A549 (cell line): Measurements from ENCODE around the gene PALS2. TPM values are rescaled to one million over a fixed set of nuclear protein-coding genes. Genes with fewer than 3 reads are reported as not detected.

Experiments used
- ATAC-seq, 2 experiments: fragments of 200-7000 bp in 1 of 2; fragments of >200 bp in 1 of 2; cut with Nextera tagmentation in 1 of 2; cut with Tn5 transposase in 1 of 2; 3 replicates each; pipeline versions ENCODE4 v1.8.0 to v1.9.1; 2018 to 2020; ENCODE audit warnings: mild to moderate bottlenecking in 1 of 2, moderate library complexity in 1 of 2
- CTCF ChIA-PET: fragments of 300-600 bp; sonication (Branson Sonifier 250); formaldehyde crosslinking; extraction: SDS; loops from one replicate; lab custom pipeline; 2021; ENCODE audit warnings: antibody characterized with exemption, inconsistent platforms; lab: Yijun Ruan, JAX
- POLR2A ChIA-PET: fragments of 350-600 bp; formaldehyde crosslinking; extraction: SDS; loops from one replicate; lab custom pipeline; 2021; ENCODE audit warnings: antibody characterized with exemption, inconsistent platforms; lab: Yijun Ruan, JAX
- DNase-seq, 2 experiments: peaks; one replicate each; pipeline versions ENCODE4 v3.0.0 to v3.0.0-alpha.2; 2011 to 2016; ENCODE audit warnings: low read depth in 1 of 2, low spot score in 1 of 2
- FAIRE-seq: peaks from 2 replicates; lab custom pipeline; 2011; peaks lifted over from hg19 to GRCh38; lab: Jason Lieb, UNC
- H3K27ac ChIP-seq, 2 experiments: fragments of >200 bp; sonication (Bioruptor Twin); formaldehyde crosslinking; 3 replicates each; pipeline ENCODE4 v1.5.1; 2016 to 2017
- H3K4me1 ChIP-seq: fragments of >200 bp; sonication (Bioruptor Twin); formaldehyde crosslinking; 3 replicates; pipeline ENCODE4 v1.6.1; 2016
- H3K4me2 ChIP-seq: fragments of >200 bp; sonication (Bioruptor Twin); formaldehyde crosslinking; 3 replicates; pipeline ENCODE4 v1.6.1; 2016
- H3K4me3 ChIP-seq: fragments of >200 bp; sonication (Bioruptor Twin); formaldehyde crosslinking; 3 replicates; pipeline ENCODE4 v1.5.1; 2016
- H3K9me3 ChIP-seq: fragments of >200 bp; sonication (Bioruptor Twin); formaldehyde crosslinking; 3 replicates; pipeline ENCODE4 v1.6.1; 2016
- CBX8 ChIP-seq: fragments of 200-600 bp; sonication (generic); IDR thresholded peaks from 2 replicates; pipeline ENCODE4 v1.6.1; 2016
- CHD2 ChIP-seq: fragments of 150-350 bp; IDR thresholded peaks from 2 replicates; pipeline ENCODE4 v1.6.1; 2014; ENCODE audit warnings: low read length; ENCODE audit not compliant: partially characterized antibody
- E2F6 ChIP-seq: IDR thresholded peaks from 2 replicates; pipeline ENCODE4 v1.6.1; 2012; ENCODE audit warnings: low read depth, borderline replicate concordance
- EHF ChIP-seq: fragments of 250-450 bp; sonication (Bioruptor Pico); IDR thresholded peaks from 2 replicates; pipeline ENCODE4 v1.5.0; 2020; ENCODE audit warnings: mild to moderate bottlenecking
- ELK1 ChIP-seq: fragments of 150-350 bp; IDR thresholded peaks from 2 replicates; pipeline ENCODE4 v1.6.1; 2014; ENCODE audit warnings: low read depth, mild to moderate bottlenecking, low read length
- EP300 ChIP-seq, 2 experiments: fragments of >200 bp; sonication (Bioruptor Twin); formaldehyde crosslinking; IDR thresholded peaks; 2 replicates in 1 of 2; 3 replicates in 1 of 2; pipeline ENCODE4 v1.6.1; 2016 to 2017
- FOSL2 ChIP-seq, 2 experiments: fragments of 450-650 bp in 1 of 2; fragments of >200 bp in 1 of 2; sonication (Bioruptor Twin) in 1 of 2; formaldehyde crosslinking; IDR thresholded peaks; 2 replicates each; pipeline versions ENCODE4 v1.5.0 to v1.6.1; 2016 to 2020; ENCODE audit warnings: mild to moderate bottlenecking in 1 of 2, moderate library complexity in 1 of 2
- FOXS1 ChIP-seq: fragments of 250-450 bp; sonication (Bioruptor Pico); IDR thresholded peaks from 2 replicates; pipeline ENCODE4 v1.5.0; 2020; ENCODE audit warnings: mild to moderate bottlenecking, moderate library complexity
- HDAC2 ChIP-seq: fragments of 200-600 bp; sonication (generic); IDR thresholded peaks from 2 replicates; pipeline ENCODE4 v1.6.1; 2016
- HEYL ChIP-seq: fragments of 250-450 bp; sonication (Bioruptor Pico); IDR thresholded peaks from 2 replicates; pipeline ENCODE4 v1.8.0; 2021; ENCODE audit warnings: mild to moderate bottlenecking, moderate library complexity
- HOXB5 ChIP-seq: fragments of 250-450 bp; sonication (Bioruptor Pico); IDR thresholded peaks from 2 replicates; pipeline ENCODE4 v1.5.0; 2020; ENCODE audit warnings: mild to moderate bottlenecking, moderate library complexity
- KDM1A ChIP-seq: fragments of 200-600 bp; sonication (generic); IDR thresholded peaks from 2 replicates; pipeline ENCODE4 v1.6.1; 2016; ENCODE audit warnings: low read depth, mild to moderate bottlenecking
- KDM5A ChIP-seq: fragments of 200-600 bp; sonication (generic); IDR thresholded peaks from 2 replicates; pipeline ENCODE4 v1.6.1; 2016; ENCODE audit warnings: antibody characterized with exemption, mild to moderate bottlenecking
- MAFK ChIP-seq: fragments of 450-650 bp; IDR thresholded peaks from 2 replicates; pipeline ENCODE4 v1.6.1; 2014; ENCODE audit not compliant: partially characterized antibody
- MAZ ChIP-seq: fragments of 150-350 bp; IDR thresholded peaks from 2 replicates; pipeline ENCODE4 v1.6.1; 2014; ENCODE audit warnings: antibody characterized with exemption, low read depth, low read length, borderline replicate concordance
- MYC ChIP-seq: IDR thresholded peaks from 2 replicates; pipeline ENCODE4 v1.6.1; 2012; ENCODE audit warnings: mild to moderate bottlenecking, inconsistent platforms, low read length, improper control_type of control experiment, borderline replicate concordance
- PBX3 ChIP-seq: IDR thresholded peaks from 2 replicates; pipeline ENCODE4 v1.6.1; 2012
- PHF8 ChIP-seq: fragments of 200-600 bp; sonication (generic); IDR thresholded peaks from 2 replicates; pipeline ENCODE4 v1.6.1; 2016; ENCODE audit warnings: low read depth, mild to moderate bottlenecking, antibody characterized with exemption, moderate library complexity, borderline replicate concordance
- RAD21 ChIP-seq, 2 experiments: fragments of >200 bp in 1 of 2; sonication (Bioruptor Twin) in 1 of 2; formaldehyde crosslinking in 1 of 2; IDR thresholded peaks in 1 of 2; conservative IDR thresholded peaks in 1 of 2; 2 replicates in 1 of 2; 3 replicates in 1 of 2; pipeline ENCODE4 v1.6.1; 2012 to 2018; ENCODE audit warnings: inconsistent platforms in 1 of 2
- RCOR1 ChIP-seq: fragments of 150-350 bp; IDR thresholded peaks from 2 replicates; pipeline ENCODE4 v1.6.1; 2014; ENCODE audit warnings: antibody characterized with exemption, low read length, low read depth
- RNF2 ChIP-seq: fragments of 200-600 bp; sonication (generic); IDR thresholded peaks from 2 replicates; pipeline ENCODE4 v1.6.1; 2016; ENCODE audit warnings: low read depth, mild to moderate bottlenecking, antibody characterized with exemption, moderate library complexity, borderline replicate concordance
- SMC3 ChIP-seq: fragments of >200 bp; sonication (Bioruptor Twin); formaldehyde crosslinking; IDR thresholded peaks from 3 replicates; pipeline ENCODE4 v1.6.1; 2018; ENCODE audit warnings: inconsistent platforms
- TFCP2L1 ChIP-seq: fragments of 250-450 bp; sonication (Bioruptor Pico); IDR thresholded peaks from 2 replicates; pipeline ENCODE4 v1.5.0; 2021; ENCODE audit warnings: mild to moderate bottlenecking
- ZC3H11A ChIP-seq: fragments of 450-650 bp; IDR thresholded peaks from 2 replicates; pipeline ENCODE4 v1.6.1; 2014; ENCODE audit warnings: antibody characterized with exemption, mild to moderate bottlenecking
- ZNF302 ChIP-seq: fragments of 250-450 bp; sonication (Bioruptor Pico); IDR thresholded peaks from 2 replicates; pipeline ENCODE4 v1.9.0; 2021; ENCODE audit warnings: inconsistent platforms, mild to moderate bottlenecking, moderate library complexity
- ZSCAN20 ChIP-seq: fragments of 250-450 bp; sonication (Bioruptor Pico); IDR thresholded peaks from 2 replicates; pipeline ENCODE4 v1.8.0; 2022; ENCODE audit warnings: mild to moderate bottlenecking, moderate library complexity
- WGBS: methylation state at CpG from one replicate; pipeline ENCODE4 v1.1.6; 2017; ENCODE audit errors: missing lambda C conversion rate; 5-methylcytosine and 5-hydroxymethylcytosine counted together
- polyA plus RNA-seq, 4 experiments: library from polyadenylated mRNA; depleted of rRNA in 3 of 4; stranded (reverse); fragments of >200 nt; fragmentation: RNase III in 1 of 4; extraction: RNeasy Plus Mini Kit Qiagen cat#74134 plus additional on column Dnase treatment in 1 of 4; gene quantifications; 2 replicates in 3 of 4; 3 replicates in 1 of 4; pipeline ENCODE4 v1.2.3, GENCODE V29; 2011 to 2017
- TF ChIP-seq, protein P1 (sequence below): fragments of >200 bp; sonication (Bioruptor Twin); formaldehyde crosslinking; IDR thresholded peaks from 3 replicates; pipeline ENCODE4 v1.5.1; 2016

PALS2 gene
- polyA plus RNA-seq, 2 of the 4 experiments (the other 2 are of a cell fraction), result 16.4 to 17.8 TPM

GRCh38 chr7:24602860-24603456, 29.7 kb downstream of the PALS2 start:
- Histone ChIP-seq H3K27ac (no peak overlapping the region), H3K4me2 (no peak overlapping the region), H3K4me1 (no peaks in the 10 kb centered on the region), H3K4me3 (no peak overlapping the region), H3K9me3 (peaks cover 7% of the 10 kb centered on the region; the same call in 2 of the 3 replicates)
- TF ChIP-seq MAZ (no peak), ZC3H11A (no peak), FOXS1 (CRISPR knock-in tag) (no peak), HEYL (CRISPR knock-in tag) (no peak), MYC (no peak)
- FAIRE-seq (no peak), DNase-seq (no peak), ATAC-seq (no peak)
- ChIA-PET POLR2A (no interaction called here), CTCF (interaction anchor here (1.0 kb wide), 1 partner anchor 27 kb away, joined by 3 read pairs; no protein-coding TSS in a partner anchor)

DNA sequence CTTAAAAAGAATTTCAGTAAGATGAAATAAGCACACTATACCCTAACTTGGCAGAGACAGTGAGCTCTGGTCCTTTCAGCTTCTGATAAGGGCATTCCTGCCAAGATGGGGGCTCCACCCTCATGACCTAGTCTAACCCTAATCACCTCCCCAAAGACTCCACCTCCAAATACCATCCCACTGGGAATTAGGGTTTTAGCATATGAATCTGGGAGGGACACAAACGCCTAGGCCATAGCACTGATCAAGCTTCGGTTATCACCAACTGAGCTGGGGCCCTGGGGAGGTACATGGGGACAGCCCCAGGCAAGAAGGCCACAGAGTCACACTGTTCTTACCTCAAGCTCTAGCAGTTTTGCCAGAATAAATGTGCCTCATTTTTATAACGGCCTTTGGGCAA, 31.4 kb downstream of the PALS2 start:
- WGBS, result 89% methylated on average over 3 of the region's 3 CpGs
- Histone ChIP-seq H3K9me3 (peaks cover 7% of the 10 kb centered on the region; the same call in 2 of the 3 replicates), H3K27ac (no peak overlapping the region), H3K4me1 (0 out of 3 replicates have a peak, but pooled peaks cover 5% of the 10 kb centered on the region), H3K4me2 (no peak overlapping the region), H3K4me3 (no peak overlapping the region)
- CTCF ChIA-PET, result interaction anchor here (0.5 kb wide), 1 partner anchor 981 kb away, joined by 3 read pairs; no protein-coding TSS in a partner anchor
- no peak for ATAC-seq
- TF ChIP-seq RCOR1, result no peak
- TF ChIP-seq TFCP2L1 (CRISPR knock-in tag), result no peak
- no peak for TF ChIP-seq KDM5A
- TF ChIP-seq HOXB5 (CRISPR knock-in tag), result no peak
- TF ChIP-seq EHF (CRISPR knock-in tag), result no peak
- TF ChIP-seq MAFK, result no peak
- TF ChIP-seq HDAC2, result no peak
- no peak for TF ChIP-seq ZNF302
- no peak for TF ChIP-seq RNF2
- FAIRE-seq, result no peak
- no peak for DNase-seq
- POLR2A ChIA-PET, result no interaction called here

GRCh38 chr7:24608504-24608903, 35.3 kb downstream of the PALS2 start:
- H3K4me3 ChIP-seq, result no peak overlapping the region
- H3K27ac ChIP-seq, result no peak overlapping the region
- H3K4me2 ChIP-seq, result no peak overlapping the region
- no peaks in the 10 kb centered on the region for H3K9me3 ChIP-seq
- H3K4me1 ChIP-seq, result 0 out of 3 replicates have a peak, but pooled peaks cover 5% of the 10 kb centered on the region
- no peak for DNase-seq
- no peak for TF ChIP-seq ELK1
- TF ChIP-seq E2F6, result no peak
- no peak for TF ChIP-seq PHF8
- no peak for TF ChIP-seq EP300 (IDR thresholded peaks at IDR 0.05)
- no peak for TF ChIP-seq CHD2
- no peak for TF ChIP-seq RAD21 (conservative IDR thresholded peaks at IDR 0.05 in 1 of 2, IDR thresholded peaks at IDR 0.05 in 1 of 2)
- TF ChIP-seq ZSCAN20, result no peak
- TF ChIP-seq KDM1A, result no peak
- no peak for TF ChIP-seq HOXB5 (CRISPR knock-in tag)
- no peak for TF ChIP-seq FOSL2 (IDR thresholded peaks at IDR 0.05)
- TF ChIP-seq FOSL2 (CRISPR knock-in tag; IDR thresholded peaks at IDR 0.05), result no peak
- TF ChIP-seq PBX3, result no peak
- TF ChIP-seq, protein P1, sequence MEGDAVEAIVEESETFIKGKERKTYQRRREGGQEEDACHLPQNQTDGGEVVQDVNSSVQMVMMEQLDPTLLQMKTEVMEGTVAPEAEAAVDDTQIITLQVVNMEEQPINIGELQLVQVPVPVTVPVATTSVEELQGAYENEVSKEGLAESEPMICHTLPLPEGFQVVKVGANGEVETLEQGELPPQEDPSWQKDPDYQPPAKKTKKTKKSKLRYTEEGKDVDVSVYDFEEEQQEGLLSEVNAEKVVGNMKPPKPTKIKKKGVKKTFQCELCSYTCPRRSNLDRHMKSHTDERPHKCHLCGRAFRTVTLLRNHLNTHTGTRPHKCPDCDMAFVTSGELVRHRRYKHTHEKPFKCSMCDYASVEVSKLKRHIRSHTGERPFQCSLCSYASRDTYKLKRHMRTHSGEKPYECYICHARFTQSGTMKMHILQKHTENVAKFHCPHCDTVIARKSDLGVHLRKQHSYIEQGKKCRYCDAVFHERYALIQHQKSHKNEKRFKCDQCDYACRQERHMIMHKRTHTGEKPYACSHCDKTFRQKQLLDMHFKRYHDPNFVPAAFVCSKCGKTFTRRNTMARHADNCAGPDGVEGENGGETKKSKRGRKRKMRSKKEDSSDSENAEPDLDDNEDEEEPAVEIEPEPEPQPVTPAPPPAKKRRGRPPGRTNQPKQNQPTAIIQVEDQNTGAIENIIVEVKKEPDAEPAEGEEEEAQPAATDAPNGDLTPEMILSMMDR, result no peak
- no peak for TF ChIP-seq FOXS1 (CRISPR knock-in tag)
- no peak for TF ChIP-seq CBX8
- no peak for TF ChIP-seq SMC3
- TF ChIP-seq, all 56 proteins: peak for 0
- ChIA-PET POLR2A (no interaction called here), CTCF (no interaction called here)
- ATAC-seq (no peak), FAIRE-seq (no peak)
